Activated CD8-positive, alpha-beta memory T cell treated with anti-CD3 and anti-CD28 coated beads for 48 hours (primary cell): Measurements from ENCODE around the gene GPANK1.
"Not testable (repeated sequence)": the region's sequence is repeated elsewhere in the genome, so short reads cannot be mapped to it uniquely, and the experiment has no call there.

Experiments
- DNase-seq, 3 experiments: peaks; one replicate each; pipeline ENCODE4 v3.0.0-alpha.2; 2020; ENCODE audit warnings: low read depth in 2 of 3, low spot score in 2 of 3

Gene GPANK1

DNA sequence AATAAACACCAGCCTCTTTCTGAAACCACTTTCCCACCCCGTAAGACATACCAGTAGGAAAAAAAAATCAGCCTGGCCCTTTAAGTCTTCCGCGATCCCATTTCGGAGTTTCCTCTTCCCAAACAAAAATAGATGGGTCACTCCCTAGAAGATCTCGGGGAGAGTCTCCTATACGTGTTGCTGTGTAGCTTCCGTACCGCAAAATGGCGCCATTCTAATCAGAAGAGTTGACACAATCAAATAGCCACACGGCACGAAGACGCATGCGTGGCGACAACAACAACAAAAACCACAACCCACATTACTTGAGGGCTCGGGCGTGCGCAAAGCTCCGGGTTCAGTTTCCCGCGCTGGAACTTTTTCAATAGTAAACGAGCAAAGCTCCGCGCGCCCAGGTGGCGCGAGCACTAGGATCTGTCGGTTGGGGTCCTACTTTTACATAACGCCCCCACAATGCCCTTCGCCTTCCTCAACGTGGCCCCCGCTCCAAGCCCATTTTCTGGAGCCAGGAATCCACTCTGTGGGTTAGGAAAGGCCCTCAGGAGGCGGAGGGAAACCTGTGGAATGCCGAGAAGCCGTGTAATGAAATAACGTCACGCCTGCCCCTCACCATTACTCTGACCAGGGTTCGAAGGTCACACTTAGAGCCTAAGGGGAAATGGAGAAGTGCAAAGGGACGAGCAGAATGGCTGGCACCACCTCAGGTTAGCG, at the start of gene GPANK1:
Gene GPANK1, minus strand, starts transcription at position 208 of the 711 bp plus-strand sequence. CDS start 519 bp downstream, outside the sequence.
- DNase-seq: peak; percentile 58 to 76 (median 73)

DNA sequence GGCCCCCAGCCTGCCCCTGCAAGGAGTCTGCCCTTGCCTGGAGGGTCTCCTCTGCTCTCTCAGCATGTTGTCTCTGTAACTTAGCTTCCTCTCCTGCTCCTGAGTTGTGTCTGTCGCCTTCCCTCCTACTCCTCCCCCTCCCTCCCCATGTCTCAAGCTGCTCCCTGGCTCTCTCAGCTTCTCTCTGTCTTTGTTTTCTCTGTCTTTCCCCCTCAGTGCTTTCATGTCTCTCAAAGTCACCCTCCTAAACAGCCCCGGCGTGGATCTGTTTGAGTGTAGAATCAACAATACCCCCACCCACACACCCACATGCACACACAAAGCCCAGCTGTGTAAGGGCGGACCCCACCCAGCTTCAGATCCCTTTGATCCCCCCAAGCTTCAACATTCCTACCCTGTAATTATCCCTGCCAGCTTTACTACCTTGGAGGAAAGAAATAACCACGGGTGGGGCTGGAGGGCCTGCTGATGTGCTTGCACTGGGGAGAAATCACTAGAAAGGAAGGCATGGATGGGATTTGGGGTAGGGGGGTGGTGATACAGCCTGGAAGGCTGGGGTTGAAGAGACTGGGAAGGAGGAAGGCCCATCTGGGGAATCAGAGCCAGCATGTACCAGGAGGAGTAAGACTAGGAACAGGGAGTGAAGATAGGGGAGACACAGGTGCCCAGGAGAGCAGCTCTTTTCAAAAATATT, 49.3 kb upstream of the GPANK1 start:
- DNase-seq: no peak

DNA sequence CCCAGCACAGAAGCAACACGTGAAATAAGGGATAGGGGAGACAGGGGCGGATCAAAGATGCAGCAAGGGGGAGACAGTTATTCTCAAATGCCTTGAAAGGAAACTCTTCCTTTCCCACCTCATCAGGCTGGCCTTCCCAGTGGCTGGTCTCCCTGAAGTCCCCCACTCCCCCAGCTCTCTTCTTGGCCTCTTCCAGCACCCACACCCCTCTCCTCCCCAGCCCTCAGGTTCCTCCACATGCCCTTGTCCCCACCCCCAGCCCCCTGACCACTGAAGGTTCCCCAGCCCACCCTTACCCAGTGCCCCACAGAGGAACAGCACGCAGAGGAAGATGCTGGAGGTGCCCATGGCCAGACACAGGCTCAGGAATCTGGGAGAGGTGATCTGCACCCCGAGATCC, 48.7 kb upstream of the GPANK1 start:
- DNase-seq: no peak

- no peak for DNase-seq
Observed at GRCh38 chr6:31712296-31712695, 47.5 kb upstream of the GPANK1 start.

DNA sequence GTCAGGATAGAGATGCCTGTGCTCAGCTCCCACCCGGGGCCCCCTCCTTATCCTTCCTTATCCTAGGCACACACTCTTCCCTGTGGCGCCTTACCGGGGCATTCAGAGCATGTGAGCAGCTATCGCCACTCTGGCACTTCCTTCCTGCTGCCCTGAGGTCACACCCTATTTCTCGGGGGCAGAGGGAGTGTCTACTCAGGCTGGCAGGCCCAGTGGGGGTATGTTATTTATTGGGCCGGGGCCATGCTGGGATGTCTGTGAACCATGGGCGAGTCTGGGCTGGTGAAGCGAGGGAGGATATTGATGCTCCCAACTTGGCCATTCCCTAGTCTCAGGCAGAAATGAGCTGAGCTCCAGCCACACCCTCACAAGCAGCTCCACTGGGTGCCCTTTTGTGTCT, 46.4 kb upstream of the GPANK1 start:
- DNase-seq: no peak

DNA sequence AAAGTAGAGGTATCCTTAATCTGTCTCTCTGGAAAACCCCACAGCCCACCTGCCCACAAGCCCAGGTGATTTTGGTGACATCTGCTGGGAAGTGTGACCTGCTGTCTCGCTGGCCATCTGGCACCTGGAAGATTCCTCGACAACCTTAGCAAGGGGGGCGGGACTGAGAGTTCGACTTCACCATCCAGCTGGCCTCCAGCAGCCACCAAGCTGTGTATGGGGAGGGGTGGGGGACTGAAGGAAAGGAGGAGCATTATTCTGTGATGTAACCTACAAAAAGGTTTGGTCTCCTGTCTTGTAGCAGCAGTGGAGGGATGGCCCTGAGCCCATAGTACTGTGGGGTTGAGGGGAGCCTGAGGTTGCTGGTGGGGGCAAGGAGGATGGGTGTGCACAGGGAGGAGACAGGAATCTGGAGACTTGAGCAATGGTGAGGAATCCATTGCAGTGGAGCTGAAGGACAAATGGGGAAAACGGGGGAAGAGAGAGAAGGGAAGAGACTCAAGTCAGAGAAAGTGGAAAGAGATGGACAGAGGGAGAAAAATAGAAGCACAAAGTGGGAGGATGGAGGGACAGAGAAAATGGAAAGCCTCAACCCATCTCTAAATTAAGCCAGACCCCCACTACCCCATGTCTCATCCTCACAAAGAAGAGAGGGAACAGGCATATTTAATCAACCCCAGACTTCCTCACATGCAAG, 45.9 kb upstream of the GPANK1 start:
- DNase-seq: no peak

DNA sequence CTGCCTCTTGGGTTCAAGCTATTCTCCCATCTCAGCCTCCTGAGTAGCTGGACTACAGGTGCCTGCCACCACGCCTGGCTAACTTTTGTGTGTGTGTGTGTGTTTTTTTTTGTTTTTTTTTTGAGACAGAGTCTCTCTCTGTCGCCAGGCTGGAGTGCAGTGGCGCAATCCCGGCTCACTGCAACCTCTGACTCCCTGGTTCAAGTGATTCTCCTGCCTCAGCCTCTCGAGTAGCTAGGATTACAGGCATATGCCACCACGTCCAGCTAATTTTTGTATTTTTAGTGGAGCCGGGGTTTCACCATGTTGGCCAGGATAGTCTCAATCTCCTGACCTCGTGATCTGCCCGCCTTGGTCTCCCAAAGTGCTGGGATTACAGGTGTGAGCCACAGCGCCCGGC, 44.4 kb upstream of the GPANK1 start:
- not testable (repeated sequence) for DNase-seq

DNA sequence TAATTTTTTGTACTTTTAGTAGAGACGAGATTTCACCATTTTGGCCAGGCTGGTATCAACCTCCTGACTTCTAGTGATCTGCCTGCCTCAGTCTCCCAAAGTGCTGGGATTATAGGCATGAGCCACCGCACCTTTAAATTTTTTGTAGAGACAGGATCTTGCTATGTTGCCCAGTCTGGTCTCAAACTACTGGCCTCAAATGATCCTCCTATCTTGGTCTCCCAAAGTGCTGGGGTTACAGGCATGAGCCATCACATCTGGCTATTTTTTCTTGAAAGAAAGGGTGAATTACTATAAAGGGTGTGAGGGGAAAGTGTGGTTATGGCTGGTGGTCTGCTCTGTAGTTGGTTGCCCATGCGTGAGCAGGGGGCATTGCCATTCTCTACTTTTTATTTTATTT, 43.4 kb upstream of the GPANK1 start:
- no peak for DNase-seq

- DNase-seq: no peak
Observed at GRCh38 chr6:31707701-31708100, 42.9 kb upstream of the GPANK1 start.

- no peak for DNase-seq
Observed at GRCh38 chr6:31706599-31706998, 41.8 kb upstream of the GPANK1 start, which contains the start of gene LY6G6F. TSS of gene LY6G6F (plus strand) at chr6:31706866. CDS start at chr6:31706907, 41 bp downstream.

DNA sequence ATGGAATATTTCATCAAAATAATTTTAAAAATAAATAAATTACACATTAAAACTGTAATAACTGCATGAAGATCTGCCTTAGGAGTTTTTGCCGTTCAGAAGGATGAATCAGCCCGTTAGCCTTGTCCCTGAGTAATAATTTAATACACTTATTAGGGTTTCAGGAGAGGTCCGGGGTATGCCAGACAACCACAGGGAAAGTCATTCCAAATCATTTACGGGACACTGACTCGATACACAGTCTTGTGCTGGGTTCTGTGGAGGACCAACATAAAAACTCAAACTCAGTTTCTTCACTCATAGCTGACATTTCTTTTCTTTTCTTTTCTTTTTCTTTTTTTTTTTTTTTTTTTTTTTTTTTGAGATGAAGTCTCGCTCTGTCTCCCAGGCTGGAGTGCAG, 41.1 kb upstream of the GPANK1 start:
- no peak for DNase-seq

DNA sequence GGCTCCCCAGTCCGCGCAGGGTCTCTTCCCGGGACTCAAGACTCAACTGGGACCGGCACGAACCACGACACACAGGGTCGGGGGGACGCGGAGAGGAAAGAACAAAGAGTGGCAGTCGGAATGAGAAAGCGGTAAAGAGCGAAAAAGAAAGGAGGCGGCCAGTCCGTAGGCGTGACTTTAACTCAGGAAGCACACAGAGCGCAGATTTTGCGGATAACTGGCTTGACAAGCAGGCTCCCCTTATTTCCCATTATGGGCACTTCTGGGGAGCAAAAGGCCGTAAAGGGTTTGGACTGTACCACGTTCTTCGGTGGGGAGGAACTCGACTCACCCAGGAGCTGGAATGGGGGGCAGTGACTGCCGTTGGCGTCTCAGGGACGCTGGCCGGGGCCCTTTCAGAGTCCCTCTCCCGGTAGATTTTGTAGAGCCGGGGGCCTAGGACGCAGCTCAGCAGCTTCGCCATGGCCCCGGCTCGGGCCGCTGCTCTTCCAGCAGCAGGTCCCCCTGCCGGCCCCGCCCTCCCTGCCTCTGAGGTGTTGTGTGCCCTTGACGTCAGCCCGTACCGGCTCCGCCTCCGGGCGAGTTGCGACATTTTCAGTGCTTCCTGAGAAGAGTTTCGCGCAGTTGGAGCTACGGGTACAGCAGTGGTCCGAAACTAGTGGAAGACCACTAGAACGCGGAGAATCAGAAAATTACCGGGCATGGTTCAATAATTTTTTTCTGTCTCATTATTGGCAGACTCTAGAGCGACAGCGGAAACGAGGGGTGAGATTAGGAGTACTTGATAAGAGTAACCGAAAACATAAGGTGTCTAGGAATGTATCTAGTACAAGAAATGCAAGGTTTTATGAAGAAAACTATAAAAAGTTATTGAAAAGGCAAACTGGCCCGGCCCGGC, 38.3 kb upstream of the GPANK1 start, which contains the start of gene ABHD16A:
Gene ABHD16A, minus strand, starts transcription at position 506 of the 898 bp plus-strand sequence. Its CDS starts 43 bp downstream, at position 463.
- DNase-seq: peak; percentile 92 to 96 (median 93)

DNA sequence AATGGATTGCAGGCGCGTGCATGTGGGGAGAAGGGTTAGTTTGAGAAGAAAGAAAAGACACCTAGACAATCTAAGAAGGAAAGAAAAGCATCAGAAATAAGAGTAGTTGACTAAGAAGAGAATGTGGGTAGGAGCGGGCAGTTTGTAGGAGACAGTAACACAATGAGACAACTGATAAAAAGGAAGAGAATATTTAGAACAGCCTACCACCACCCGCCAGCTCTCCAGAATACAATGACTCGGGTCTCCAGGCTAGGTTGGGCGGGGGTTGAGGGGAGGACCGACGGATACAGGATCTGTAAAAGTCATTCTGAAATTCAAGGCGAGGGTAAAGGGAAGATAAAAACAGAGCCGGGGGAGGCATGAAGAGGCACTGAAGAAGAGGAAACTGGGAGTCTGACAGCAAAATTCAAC, 37.6 kb upstream of the GPANK1 start:
- DNase-seq: no peak

- DNase-seq: no peak
Observed at GRCh38 chr6:31701666-31702404, 37.0 kb upstream of the GPANK1 start.

GRCh38 chr6:31700740-31701401, 36.1 kb upstream of the GPANK1 start:
- no peak for DNase-seq

DNA sequence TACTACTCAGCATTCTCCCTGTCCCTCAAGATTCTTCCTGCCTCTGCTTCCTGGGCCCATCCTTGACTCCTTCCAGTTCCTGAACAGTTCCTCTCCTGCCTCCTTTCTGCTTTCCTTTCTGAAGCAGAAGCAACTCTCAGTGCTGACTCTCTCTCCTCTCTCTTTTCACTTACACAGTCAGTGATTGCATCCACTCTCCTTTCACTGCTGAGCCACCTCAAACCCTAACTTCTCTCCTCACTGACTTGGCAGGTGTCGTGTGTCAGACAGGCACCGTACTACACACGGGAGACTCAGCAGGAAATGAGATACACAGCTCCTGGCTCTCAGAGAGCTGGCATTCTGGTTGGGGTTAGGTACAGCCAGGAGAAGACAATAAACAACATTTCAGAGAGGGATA, 32.8 kb upstream of the GPANK1 start:
- no peak for DNase-seq

DNA sequence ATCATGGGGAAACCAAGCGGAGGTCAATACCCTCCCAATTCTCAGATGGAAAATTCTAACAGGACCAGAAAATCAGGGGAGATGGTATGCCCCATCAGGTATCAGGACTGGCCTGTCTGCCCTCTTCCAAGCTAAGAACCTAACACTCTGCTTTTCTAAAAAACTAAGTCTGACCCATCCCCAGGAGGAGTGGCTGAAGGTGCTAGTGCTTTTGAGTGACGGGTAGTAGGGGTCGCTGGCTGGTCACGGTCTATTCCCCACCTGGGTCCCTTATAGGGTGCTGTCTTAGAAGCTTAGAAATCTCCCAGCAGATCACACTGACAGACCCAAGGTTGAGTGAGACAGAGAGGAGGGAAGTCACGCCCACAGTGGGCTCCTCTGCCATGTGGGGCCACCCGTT, 28.7 kb upstream of the GPANK1 start:
- no peak for DNase-seq

DNA sequence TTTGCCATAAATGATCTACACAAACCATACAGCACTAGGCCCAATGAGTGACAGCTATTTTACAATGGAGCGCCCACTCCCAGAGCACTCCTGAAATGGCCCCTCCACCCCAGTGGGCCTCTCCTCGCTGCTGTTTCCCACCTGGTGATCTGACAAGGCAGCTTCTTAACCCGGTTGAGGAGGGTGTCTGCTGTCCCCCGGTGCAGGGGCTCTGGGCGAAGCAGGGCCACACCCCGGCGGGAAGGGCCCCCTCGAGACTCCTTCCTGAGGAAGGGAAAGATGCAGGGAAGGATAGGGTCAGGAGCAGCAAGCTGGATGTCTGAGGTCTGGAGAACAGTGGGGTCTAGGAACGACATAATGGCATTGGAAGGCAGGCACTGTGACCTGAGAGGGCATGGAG, 28.1 kb upstream of the GPANK1 start:
- DNase-seq: no peak

DNA sequence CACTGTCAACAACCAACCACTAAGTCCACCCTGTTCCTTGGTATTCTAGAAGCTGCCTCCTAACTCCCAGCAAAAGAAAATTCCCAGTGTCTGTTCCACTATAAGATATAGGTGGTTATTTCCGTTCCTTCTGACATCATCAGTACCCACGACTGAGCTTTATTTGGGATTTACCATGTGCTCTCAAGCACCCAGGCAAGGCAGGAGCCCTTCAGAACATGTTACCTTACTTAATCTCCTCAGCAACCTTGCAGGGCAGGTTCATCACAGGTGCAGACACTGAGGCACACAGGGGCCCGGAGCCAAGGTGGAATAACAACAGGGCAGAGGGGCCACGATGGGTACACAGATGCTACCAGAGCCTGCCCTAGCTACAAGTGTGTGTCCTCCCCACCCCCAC, 27.6 kb upstream of the GPANK1 start:
- DNase-seq: no peak
